Panc1 (cell line): ENCODE measurements around the gene VDR.

ENCODE experiments used
- CTCF ChIP-seq: fragments of 450-650 bp; IDR thresholded peaks from 2 replicates; pipeline ENCODE4 v1.5.1; 2017; ENCODE audit warnings: mild to moderate bottlenecking
- POLR2AphosphoS5 ChIP-seq: IDR thresholded peaks from 2 replicates; pipeline ENCODE4 v1.6.1; 2012; ENCODE audit warnings: mild to moderate bottlenecking, low read depth, low read length, moderate library complexity

- TF ChIP-seq CTCF (no peak), POLR2AphosphoS5 (no peak)
Observed at GRCh38 chr12:47939009-47939601, 34.3 kb upstream of the VDR start.
